GM10248 (cell line): ENCODE measurements around the gene PRKCD.

Source experiments
- CTCF ChIA-PET: fragments of 300-600 bp; sonication (Branson Sonifier 250); formaldehyde crosslinking; extraction: SDS; loops from one replicate; lab custom pipeline; 2021; ENCODE audit warnings: antibody characterized with exemption; lab: Yijun Ruan, JAX
- POLR2A ChIA-PET: fragments of 350-650 bp; sonication (Branson Sonifier 250); formaldehyde crosslinking; extraction: SDS; loops from one replicate; lab custom pipeline; 2020; ENCODE audit warnings: antibody characterized with exemption; lab: Yijun Ruan, JAX
- DNase-seq: peaks from one replicate; pipeline ENCODE4 v3.0.0; 2012; ENCODE audit errors: extremely low spot score
- TF ChIP-seq, protein P1 (sequence below): IDR thresholded peaks from 2 replicates; pipeline ENCODE4 v1.5.1; 2012; ENCODE audit warnings: mild to moderate bottlenecking, low read depth; ENCODE audit errors: extremely low read depth, missing control alignments, control extremely low read depth

The PRKCD gene

DNA sequence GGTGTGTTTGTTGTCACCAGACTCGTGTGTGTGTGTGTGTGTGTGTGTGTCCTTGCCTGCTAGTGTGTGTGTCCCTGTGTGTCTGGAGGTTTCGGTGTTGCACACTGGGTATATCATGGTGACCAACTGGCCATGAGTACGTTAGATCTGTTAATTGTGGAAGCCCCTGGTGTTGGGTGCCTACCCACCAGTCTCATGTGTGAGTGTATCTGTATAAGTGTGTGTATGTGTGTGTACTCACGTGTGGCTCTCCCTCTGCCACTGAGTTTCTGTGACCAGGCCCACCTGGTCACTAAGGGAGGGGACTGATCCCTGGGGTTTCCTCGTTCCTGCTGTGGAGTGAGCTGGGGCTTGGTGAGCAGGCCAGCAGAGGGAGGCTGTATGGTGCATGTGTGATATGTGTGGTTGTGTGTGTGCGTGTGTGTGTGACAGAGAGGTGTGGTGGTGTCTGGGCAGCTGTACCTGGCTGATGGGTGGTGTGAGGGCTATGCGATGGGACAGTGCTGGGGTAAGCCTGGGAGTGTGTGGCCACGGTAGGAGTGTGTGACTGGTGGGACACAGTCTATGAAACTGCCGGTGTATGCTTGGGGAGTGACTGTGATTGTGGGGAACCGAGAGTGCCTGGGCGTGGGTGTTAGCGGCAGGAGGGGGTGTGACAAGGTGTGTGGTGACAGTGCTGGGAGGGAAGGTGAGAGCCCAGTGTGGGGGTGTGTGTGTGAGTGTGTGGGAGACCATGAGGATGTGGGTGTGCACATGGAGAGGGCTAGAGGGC lies 1.8 kb downstream of the PRKCD start:
- CTCF ChIA-PET = interaction anchor here (0.7 to 2.6 kb wide), 3 partner anchors 18 to 33 kb away, joined by 3 to 12 read pairs (median 8); no protein-coding TSS in a partner anchor
- DNase-seq = no peak
- POLR2A ChIA-PET = no interaction called here
- TF ChIP-seq, protein P1, sequence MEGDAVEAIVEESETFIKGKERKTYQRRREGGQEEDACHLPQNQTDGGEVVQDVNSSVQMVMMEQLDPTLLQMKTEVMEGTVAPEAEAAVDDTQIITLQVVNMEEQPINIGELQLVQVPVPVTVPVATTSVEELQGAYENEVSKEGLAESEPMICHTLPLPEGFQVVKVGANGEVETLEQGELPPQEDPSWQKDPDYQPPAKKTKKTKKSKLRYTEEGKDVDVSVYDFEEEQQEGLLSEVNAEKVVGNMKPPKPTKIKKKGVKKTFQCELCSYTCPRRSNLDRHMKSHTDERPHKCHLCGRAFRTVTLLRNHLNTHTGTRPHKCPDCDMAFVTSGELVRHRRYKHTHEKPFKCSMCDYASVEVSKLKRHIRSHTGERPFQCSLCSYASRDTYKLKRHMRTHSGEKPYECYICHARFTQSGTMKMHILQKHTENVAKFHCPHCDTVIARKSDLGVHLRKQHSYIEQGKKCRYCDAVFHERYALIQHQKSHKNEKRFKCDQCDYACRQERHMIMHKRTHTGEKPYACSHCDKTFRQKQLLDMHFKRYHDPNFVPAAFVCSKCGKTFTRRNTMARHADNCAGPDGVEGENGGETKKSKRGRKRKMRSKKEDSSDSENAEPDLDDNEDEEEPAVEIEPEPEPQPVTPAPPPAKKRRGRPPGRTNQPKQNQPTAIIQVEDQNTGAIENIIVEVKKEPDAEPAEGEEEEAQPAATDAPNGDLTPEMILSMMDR = no peak

DNA sequence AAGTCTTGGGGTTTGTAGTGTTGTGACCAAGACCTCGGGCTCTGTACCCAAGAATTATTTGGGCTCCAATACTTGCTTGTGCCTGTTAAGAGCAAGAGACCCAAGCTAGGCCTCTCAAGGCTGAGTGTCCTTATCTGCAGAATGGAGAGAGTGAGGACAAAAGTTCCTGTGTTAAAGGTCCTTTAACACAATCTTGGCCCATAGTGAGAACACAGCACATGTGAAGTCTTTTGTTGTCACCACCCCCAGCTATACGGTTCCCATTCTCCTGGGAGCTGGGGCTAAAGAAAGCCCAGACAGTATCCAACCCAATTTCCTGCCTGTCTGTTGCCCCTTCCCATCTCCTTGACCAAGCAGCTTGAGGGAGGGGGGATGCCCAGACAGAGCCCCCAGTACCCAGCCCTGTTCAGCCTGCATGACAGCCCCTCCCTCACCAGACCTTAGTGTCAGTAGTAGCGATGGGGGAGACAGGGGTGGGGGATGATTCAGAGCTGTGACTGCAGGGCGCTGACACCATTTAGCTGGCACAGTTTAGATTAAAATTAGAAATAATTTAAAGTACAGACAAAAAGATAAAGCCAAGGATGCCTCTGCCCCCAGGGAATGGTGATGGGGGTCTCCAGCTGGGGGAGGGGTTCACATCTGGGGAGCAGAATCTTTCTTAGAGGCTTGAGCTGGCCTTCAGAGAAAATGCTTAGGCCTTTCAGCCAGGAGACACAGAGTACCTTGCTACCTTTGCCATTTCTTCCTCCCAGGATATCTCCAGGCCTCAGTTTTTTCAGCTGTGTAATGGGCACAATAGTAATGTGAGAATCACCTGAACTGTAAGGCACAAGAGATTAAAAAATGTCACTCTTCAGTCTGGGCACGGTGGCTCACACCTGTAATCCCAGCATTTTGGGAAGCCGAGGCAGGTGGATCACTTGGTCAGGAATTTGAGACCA lies 2.7 kb downstream of the PRKCD start:
- TF ChIP-seq, protein P1 = no peak
- ChIA-PET POLR2A (no interaction called here), CTCF (interaction anchor here (1.1 to 2.6 kb wide), 5 partner anchors 12 to 36 kb away, joined by 3 to 12 read pairs (median 4); no protein-coding TSS in a partner anchor)
- DNase-seq = no peak

DNA sequence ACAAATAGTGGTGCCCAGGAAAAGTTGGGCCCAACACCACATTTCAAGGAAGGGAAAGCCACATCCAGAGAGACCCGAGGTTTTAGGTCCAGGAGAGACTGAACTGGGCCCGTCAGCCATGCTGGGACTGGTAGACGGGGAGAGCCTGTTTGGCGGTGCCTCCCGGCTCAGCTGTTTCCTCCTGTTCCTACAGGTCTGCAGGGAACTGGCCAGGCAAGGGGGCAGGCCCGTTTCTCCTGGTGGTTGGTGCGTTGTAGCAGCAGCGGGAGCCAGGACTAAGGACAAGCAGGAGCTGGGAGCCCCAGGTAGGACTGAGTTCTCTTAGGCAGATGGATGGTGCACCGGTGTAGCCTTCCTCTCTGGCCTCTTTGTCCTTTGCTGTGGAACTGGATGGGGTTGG lies 3.9 kb downstream of the PRKCD start:
- DNase-seq = no peak
- CTCF ChIA-PET = interaction anchor here (0.9 to 10.7 kb wide), 9 partner anchors 9 to 51 kb away, joined by 3 to 66 read pairs (median 4); no protein-coding TSS in a partner anchor
- TF ChIP-seq, protein P1 = no peak
- POLR2A ChIA-PET = no interaction called here

DNA sequence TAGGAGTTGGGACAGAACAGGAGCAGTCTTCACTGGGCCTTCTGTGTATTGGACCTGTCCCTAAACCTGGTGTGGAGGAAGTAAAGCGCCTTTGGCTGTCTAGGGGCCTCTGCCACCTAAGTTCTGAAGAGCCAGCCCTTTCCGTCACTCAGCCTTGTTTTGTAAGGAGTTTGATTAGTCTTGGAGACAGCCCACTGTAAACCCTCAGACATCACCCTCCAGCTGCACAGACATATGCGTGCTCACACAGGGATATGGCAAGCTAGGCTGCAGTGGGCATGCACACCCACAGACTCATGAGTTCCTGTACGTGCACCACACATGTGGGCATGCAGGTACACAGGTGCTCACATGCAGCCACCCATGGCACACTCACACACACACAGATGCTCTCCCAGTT lies 5.2 kb downstream of the PRKCD start:
- POLR2A ChIA-PET = no interaction called here
- CTCF ChIA-PET = interaction anchor here (1.2 to 10.7 kb wide), 4 partner anchors 8 to 32 kb away, joined by 5 to 66 read pairs (median 9); no protein-coding TSS in a partner anchor
- no peak for DNase-seq
- TF ChIP-seq, protein P1 = no peak

DNA sequence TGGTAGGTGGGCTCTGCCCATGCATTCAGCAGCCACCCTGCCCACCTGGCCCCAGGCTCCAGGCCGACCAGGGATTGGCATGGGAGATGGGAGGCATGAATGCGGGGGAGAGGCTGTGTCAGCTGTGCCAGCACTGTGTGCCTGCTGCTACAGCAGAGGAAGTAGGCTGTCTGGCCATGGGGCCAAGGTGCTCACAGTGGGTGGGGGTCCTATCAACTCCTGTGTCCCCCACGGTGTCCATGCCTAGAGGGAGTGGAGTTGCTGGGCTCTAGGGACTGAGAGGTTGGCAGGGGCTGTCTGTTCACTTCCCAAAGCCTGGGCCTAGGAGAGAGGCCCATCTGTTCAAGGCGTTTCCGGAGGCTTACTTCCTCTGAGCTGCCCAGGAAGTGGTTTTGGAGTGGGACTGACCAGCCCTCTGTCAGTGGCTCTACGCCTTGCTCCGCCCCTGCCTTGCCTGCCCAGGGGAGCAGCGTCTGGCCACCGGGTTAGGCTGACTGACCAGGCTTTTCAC lies 5.8 kb downstream of the PRKCD start:
- CTCF ChIA-PET = interaction anchor here (2.1 to 10.7 kb wide), 2 partner anchors 30 to 33 kb away, joined by 12 to 66 read pairs; no protein-coding TSS in a partner anchor
- POLR2A ChIA-PET = no interaction called here
- no peak for DNase-seq
- TF ChIP-seq, protein P1 = no peak
